HepG2 (cell line): ENCODE results near the gene SMIM36.

ENCODE experiments used
- NCOR1 ChIP-seq: fragments of 200-600 bp; sonication (generic); IDR thresholded peaks from 2 replicates; pipeline ENCODE4 v1.7.0; 2017; ENCODE audit warnings: antibody characterized with exemption, low read length, borderline replicate concordance
- POLR2AphosphoS5 ChIP-seq: IDR thresholded peaks from 2 replicates; pipeline ENCODE4 v1.6.1; 2012; ENCODE audit warnings: low read depth, low read length
- THAP9 ChIP-seq: sonication (generic); formaldehyde crosslinking; IDR thresholded peaks from 2 replicates; pipeline ENCODE4; 2020; ENCODE audit warnings: missing genetic modification reagents, mild to moderate bottlenecking, borderline replicate concordance
- ZNF451 ChIP-seq: sonication (generic); formaldehyde crosslinking; IDR thresholded peaks from 2 replicates; pipeline ENCODE4 v1.5.0; 2020; ENCODE audit warnings: mild to moderate bottlenecking, missing genetic modification reagents
- TF ChIP-seq, protein P1 (sequence below): sonication (generic); formaldehyde crosslinking; IDR thresholded peaks from 2 replicates; pipeline ENCODE4 v1.5.1; 2020; ENCODE audit warnings: missing genetic modification reagents, mild to moderate bottlenecking, borderline replicate concordance
- TF ChIP-seq, protein P2 (sequence below): sonication (generic); formaldehyde crosslinking; IDR thresholded peaks from 2 replicates; pipeline ENCODE4 v1.4.0; 2020; ENCODE audit warnings: missing genetic modification reagents, borderline replicate concordance
- TF ChIP-seq, protein P3 (sequence below): sonication (generic); formaldehyde crosslinking; IDR thresholded peaks from 2 replicates; pipeline ENCODE4 v1.4.0; 2020; ENCODE audit warnings: low read depth, missing genetic modification reagents

DNA sequence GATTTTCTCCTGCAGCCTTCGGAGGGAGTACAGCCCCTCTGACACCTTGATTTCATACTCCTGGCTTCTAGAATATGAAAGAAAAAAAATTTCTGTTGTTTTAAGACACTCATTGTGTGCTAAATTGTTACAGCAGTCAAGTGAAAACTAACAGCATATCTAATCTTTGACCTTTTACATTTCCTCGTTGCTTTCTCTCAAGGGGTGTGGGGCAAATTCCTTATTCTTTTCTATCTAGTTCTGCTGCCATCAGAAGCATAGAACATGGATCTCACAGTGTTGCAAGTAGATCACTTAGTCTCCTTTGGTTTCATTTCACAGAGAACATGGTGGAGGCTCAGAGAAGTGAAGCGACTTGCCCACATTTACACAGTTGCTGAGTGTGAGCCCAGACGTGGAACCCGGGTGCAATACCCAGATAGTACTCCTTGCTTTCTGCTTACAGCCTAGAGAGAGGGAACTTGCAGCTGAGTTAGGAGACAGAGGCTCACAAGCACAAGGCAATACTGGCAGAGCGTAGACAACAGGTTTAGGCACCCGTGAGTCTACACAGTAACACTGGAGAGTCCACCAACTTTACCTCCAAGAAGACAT lies 60.9 kb downstream of the SMIM36 start:
- TF ChIP-seq, protein P1, sequence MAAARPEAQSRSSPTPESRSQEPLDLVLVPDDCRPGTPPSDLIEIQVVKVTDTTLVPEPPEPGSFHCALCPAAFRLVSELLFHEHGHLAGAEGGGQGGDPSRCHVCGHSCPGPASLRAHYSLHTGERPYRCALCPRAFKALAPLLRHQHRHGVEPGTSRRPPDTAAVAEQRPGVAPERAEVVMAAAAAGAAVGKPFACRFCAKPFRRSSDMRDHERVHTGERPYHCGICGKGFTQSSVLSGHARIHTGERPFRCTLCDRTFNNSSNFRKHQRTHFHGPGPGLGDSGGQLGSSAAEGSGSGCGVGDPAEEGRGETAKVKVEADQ (CRISPR knock-in tag) = no peak
- TF ChIP-seq POLR2AphosphoS5 (no peak), THAP9 (CRISPR knock-in tag) (no peak), NCOR1 (no peak), ZNF451 (CRISPR knock-in tag) (no peak)
- TF ChIP-seq, protein P2, sequence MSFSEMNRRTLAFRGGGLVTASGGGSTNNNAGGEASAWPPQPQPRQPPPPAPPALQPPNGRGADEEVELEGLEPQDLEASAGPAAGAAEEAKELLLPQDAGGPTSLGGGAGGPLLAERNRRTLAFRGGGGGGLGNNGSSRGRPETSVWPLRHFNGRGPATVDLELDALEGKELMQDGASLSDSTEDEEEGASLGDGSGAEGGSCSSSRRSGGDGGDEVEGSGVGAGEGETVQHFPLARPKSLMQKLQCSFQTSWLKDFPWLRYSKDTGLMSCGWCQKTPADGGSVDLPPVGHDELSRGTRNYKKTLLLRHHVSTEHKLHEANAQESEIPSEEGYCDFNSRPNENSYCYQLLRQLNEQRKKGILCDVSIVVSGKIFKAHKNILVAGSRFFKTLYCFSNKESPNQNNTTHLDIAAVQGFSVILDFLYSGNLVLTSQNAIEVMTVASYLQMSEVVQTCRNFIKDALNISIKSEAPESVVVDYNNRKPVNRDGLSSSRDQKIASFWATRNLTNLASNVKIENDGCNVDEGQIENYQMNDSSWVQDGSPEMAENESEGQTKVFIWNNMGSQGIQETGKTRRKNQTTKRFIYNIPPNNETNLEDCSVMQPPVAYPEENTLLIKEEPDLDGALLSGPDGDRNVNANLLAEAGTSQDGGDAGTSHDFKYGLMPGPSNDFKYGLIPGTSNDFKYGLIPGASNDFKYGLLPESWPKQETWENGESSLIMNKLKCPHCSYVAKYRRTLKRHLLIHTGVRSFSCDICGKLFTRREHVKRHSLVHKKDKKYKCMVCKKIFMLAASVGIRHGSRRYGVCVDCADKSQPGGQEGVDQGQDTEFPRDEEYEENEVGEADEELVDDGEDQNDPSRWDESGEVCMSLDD (CRISPR knock-in tag) = no peak
- TF ChIP-seq, protein P3, sequence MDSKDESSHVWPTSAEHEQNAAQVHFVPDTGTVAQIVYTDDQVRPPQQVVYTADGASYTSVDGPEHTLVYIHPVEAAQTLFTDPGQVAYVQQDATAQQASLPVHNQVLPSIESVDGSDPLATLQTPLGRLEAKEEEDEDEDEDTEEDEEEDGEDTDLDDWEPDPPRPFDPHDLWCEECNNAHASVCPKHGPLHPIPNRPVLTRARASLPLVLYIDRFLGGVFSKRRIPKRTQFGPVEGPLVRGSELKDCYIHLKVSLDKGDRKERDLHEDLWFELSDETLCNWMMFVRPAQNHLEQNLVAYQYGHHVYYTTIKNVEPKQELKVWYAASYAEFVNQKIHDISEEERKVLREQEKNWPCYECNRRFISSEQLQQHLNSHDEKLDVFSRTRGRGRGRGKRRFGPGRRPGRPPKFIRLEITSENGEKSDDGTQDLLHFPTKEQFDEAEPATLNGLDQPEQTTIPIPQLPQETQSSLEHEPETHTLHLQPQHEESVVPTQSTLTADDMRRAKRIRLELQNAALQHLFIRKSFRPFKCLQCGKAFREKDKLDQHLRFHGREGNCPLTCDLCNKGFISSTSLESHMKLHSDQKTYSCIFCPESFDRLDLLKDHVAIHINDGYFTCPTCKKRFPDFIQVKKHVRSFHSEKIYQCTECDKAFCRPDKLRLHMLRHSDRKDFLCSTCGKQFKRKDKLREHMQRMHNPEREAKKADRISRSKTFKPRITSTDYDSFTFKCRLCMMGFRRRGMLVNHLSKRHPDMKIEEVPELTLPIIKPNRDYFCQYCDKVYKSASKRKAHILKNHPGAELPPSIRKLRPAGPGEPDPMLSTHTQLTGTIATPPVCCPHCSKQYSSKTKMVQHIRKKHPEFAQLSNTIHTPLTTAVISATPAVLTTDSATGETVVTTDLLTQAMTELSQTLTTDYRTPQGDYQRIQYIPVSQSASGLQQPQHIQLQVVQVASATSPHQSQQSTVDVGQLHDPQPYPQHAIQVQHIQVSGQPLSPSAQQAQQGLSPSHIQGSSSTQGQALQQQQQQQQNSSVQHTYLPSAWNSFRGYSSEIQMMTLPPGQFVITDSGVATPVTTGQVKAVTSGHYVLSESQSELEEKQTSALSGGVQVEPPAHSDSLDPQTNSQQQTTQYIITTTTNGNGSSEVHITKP (CRISPR knock-in tag) = no peak
